SH-SY5Y (cell line): ENCODE results near the gene PKD2L1.

ENCODE experiments used
- GATA2 ChIP-seq: IDR thresholded peaks from 2 replicates; pipeline ENCODE4 v1.6.1; 2011; ENCODE audit warnings: mild to moderate bottlenecking, low read depth, low read length
- GATA3 ChIP-seq: IDR thresholded peaks from 2 replicates; pipeline ENCODE4 v1.6.1; 2011; ENCODE audit warnings: low read depth, mild to moderate bottlenecking, low read length, moderate library complexity

DNA sequence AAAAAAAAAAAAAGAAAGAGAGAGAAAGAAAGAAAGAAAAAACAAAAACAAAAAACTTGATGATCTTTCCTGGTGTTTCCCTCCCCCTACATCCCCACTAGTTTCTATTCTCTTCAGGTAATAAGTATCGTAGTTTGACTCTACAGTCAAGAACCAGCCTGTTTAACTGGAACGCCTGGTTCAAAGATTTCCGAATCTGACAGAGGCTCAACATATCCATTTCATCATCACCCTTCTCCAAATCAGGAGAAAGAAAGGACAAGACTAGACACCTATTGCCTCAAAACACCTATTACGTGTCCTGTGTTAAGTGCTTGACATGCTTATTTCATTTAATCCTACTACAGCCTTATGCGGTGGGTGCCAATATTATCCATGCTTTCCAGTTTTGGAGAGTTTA lies 23.2 kb downstream of the PKD2L1 start:
- TF ChIP-seq GATA3 (no peak), GATA2 (no peak)
